ENCODE results near the gene CREM. TPM values are rescaled to one million over a fixed set of nuclear protein-coding genes. Genes with fewer than 3 reads are reported as not detected.

The CREM gene
- total RNA-seq (2013) = 13.3 TPM
- polyA plus RNA-seq = 10 to 100 TPM; 11.4 to 12.4 (median 12.1) TPM
- 6.3 and 7.5 TPM in 2 replicates for polyA minus RNA-seq
- total RNA-seq = 14.8 to 62.6 (median 29.7) reads per million in 11 experiments

DNA sequence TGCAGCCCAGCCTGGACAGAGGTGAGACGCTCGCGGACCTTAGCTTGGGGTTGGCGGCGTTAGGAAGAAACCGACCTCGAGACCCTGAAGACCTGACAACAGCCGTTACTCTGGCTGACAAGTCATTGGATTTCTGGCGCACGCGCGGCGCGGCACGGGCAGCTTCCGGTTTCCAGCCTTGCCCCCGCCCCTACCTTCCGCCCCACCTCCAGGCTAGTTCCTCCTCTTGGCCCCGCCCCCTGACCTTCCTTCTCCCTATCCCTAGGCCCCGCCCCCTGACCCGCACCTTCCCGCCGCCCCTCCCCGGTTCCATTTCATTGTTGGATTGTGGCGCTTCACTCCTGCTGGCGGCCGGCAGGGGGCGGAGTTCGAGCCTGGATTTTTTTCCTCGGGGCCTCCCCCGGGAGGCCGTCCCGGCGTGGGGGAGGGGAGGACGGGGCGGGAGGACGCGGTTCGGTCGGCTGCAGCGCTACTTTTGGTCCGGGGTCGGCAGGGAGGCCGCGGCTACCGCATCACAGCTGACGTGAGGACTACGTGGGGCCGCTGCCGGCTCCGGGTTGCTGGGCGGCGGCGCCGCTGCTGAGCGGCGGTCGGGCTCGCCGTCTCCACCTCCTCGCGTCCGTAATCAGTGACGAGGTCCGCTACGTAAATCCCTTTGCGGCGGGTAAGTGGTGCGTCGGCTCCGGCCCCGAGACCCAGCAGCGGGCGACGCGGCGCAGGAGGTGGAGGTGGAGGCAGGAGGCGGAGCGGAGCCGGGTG, at the start of gene CREM:
Gene CREM, plus strand, starts transcription at position 317 of the 759 bp plus-strand sequence. CDS start 10,990 bp downstream, outside the sequence.
- H3K36me3 ChIP-seq (replicated peaks in 1 of 2; ENCODE audit: control insufficient read depth in 1 of 2, insufficient read depth in 2 of 2, low read length in 2 of 2) = no peaks in the 10 kb centered on the region
- H3K36me3 Mint-ChIP-seq = peaks cover 0 to 4% of the 10 kb centered on the region in 2 donors
- 0% methylated on average over 73 of the region's 80 CpGs for WGBS (ENCODE audit: insufficient coverage)
- H3K4me1 ChIP-seq (ENCODE audit: control insufficient read depth in 1 of 2, insufficient read depth in 2 of 2, low read length in 2 of 2) = peaks cover 13 to 19% of the 10 kb centered on the region in 2 donors
- H3K4me3 Mint-ChIP-seq = peak within 1 kb of the TSS; percentile 86 to 90
- peak within 1 kb of the TSS; percentile 97 for H3K9ac ChIP-seq (ENCODE audit: insufficient read depth, low read length, poor library complexity, severe bottlenecking)
- peak; percentile 97 to 99 (median 97) for DNase-seq
- H2AFZ ChIP-seq (ENCODE audit: insufficient read depth, low read depth, low read length, poor library complexity, severe bottlenecking) = peak within 1 kb of the TSS; percentile 90
- H3K27ac ChIP-seq (ENCODE audit: low read depth in 1 of 2, low read length in 2 of 2) = peak within 1 kb of the TSS; percentile 99
- H3K4me3 ChIP-seq (replicated peaks in 1 of 3; ENCODE audit: low read depth in 2 of 3, low read length in 3 of 3) = peak within 1 kb of the TSS; percentile 75 to 81 (median 80)
- no peaks in the 10 kb centered on the region for H3K9me3 ChIP-seq (replicated peaks in 1 of 2; ENCODE audit: control insufficient read depth in 1 of 2, insufficient read depth in 1 of 2, low read length in 2 of 2)
- H3K4me1 Mint-ChIP-seq = peaks cover 14% of the 10 kb centered on the region
- H3K79me2 ChIP-seq (ENCODE audit: insufficient read depth, low read length) = peaks cover 14% of the 10 kb centered on the region
- H3K27me3 Mint-ChIP-seq (ENCODE audit: low read depth in 3 of 3) = no peaks in the 10 kb centered on the region
- H3K4me2 ChIP-seq (replicated peaks; ENCODE audit: extremely low read depth, low read length, poor library complexity, severe bottlenecking) = peak within 1 kb of the TSS; percentile 69
- H3K9me3 Mint-ChIP-seq = peaks cover 0 to 2% (median 0%) of the 10 kb centered on the region in 7 donors
- no peaks in the 10 kb centered on the region for H3K27me3 ChIP-seq (ENCODE audit: control insufficient read depth in 2 of 2, insufficient read depth in 2 of 2, low read length in 2 of 2)
- H3K27ac Mint-ChIP-seq = peak within 1 kb of the TSS; percentile 98 to 100 (median 99)
- no peaks in the 10 kb centered on the region for H4K20me1 ChIP-seq (ENCODE audit: insufficient read depth, low read length)
- intact Hi-C loops (cut with micrococcal nuclease) = loop anchor here (2.0 to 5.0 kb wide), 5 partner anchors 34 to 326 kb away; partner anchors contain the start of gene CUL2 (in 2 of the 2)
- TF ChIP-seq, protein P1, sequence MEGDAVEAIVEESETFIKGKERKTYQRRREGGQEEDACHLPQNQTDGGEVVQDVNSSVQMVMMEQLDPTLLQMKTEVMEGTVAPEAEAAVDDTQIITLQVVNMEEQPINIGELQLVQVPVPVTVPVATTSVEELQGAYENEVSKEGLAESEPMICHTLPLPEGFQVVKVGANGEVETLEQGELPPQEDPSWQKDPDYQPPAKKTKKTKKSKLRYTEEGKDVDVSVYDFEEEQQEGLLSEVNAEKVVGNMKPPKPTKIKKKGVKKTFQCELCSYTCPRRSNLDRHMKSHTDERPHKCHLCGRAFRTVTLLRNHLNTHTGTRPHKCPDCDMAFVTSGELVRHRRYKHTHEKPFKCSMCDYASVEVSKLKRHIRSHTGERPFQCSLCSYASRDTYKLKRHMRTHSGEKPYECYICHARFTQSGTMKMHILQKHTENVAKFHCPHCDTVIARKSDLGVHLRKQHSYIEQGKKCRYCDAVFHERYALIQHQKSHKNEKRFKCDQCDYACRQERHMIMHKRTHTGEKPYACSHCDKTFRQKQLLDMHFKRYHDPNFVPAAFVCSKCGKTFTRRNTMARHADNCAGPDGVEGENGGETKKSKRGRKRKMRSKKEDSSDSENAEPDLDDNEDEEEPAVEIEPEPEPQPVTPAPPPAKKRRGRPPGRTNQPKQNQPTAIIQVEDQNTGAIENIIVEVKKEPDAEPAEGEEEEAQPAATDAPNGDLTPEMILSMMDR (IDR thresholded peaks at IDR 0.05) = peak; percentile 82

DNA sequence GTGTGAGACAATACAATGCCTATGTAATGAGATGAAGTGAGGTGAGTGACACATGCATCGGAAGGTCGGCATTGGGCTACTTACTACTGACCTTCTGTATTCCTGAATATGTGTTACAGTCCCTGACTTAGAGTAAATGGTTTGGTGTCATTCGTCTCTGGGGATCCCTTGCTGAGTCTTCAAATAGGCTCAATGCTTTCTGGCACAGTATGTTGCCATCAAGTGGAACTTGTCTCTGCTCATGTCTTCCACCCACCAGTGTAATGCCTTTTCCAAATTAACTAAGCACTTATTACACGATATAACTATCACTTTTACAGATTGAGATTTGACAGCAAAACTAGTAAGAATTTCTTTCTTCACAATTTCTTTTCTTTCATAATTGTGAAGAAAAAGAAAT, 47.4 kb upstream of the CREM start:
- Histone ChIP-seq H3K4me1 (ENCODE audit: control insufficient read depth in 1 of 2, insufficient read depth in 2 of 2, low read length in 2 of 2) (no peaks in the 10 kb centered on the region), H3K9me3 (replicated peaks in 1 of 2; ENCODE audit: control insufficient read depth in 1 of 2, insufficient read depth in 1 of 2, low read length in 2 of 2) (peaks cover 0 to 4% of the 10 kb centered on the region in 2 donors), H2AFZ (ENCODE audit: insufficient read depth, low read depth, low read length, poor library complexity, severe bottlenecking) (no peak overlapping the region), H3K9ac (ENCODE audit: insufficient read depth, low read length, poor library complexity, severe bottlenecking) (no peak overlapping the region), H3K4me2 (replicated peaks; ENCODE audit: extremely low read depth, low read length, poor library complexity, severe bottlenecking) (no peak overlapping the region), H3K4me3 (replicated peaks in 1 of 3; ENCODE audit: low read depth in 2 of 3, low read length in 3 of 3) (no peak overlapping the region), H3K79me2 (ENCODE audit: insufficient read depth, low read length) (peaks cover 96% of the 10 kb centered on the region), H3K36me3 (replicated peaks in 1 of 2; ENCODE audit: control insufficient read depth in 1 of 2, insufficient read depth in 2 of 2, low read length in 2 of 2) (peaks cover 0 to 35% of the 10 kb centered on the region in 2 donors), H3K27me3 (ENCODE audit: control insufficient read depth in 2 of 2, insufficient read depth in 2 of 2, low read length in 2 of 2) (no peaks in the 10 kb centered on the region), H4K20me1 (ENCODE audit: insufficient read depth, low read length) (peaks cover 81% of the 10 kb centered on the region), H3K27ac (ENCODE audit: low read depth in 1 of 2, low read length in 2 of 2) (no peak overlapping the region)
- DNase-seq = no peak
- TF ChIP-seq, protein P1 (IDR thresholded peaks at IDR 0.05) = no peak
- no peak overlapping the region for H3K4me3 Mint-ChIP-seq
- WGBS (ENCODE audit: insufficient coverage) = no CpG with 5 or more reads among the region's 4 CpGs
- peaks cover 24 to 30% of the 10 kb centered on the region in 2 donors for H3K36me3 Mint-ChIP-seq
- no peak overlapping the region for H3K27ac Mint-ChIP-seq
- peaks cover 0 to 9% (median 4%) of the 10 kb centered on the region in 7 donors for H3K9me3 Mint-ChIP-seq
- no peaks in the 10 kb centered on the region for H3K27me3 Mint-ChIP-seq (ENCODE audit: low read depth in 3 of 3)
- H3K4me1 Mint-ChIP-seq = peaks cover 3% of the 10 kb centered on the region
- intact Hi-C loops (cut with micrococcal nuclease) = no loop called here

All from CD14-positive monocyte (primary cell).